GM18526 (cell line): Measurements from ENCODE around the gene PCP4L1.

Source experiments
- POLR2A ChIP-seq: IDR thresholded peaks from 3 replicates; pipeline ENCODE4 v1.6.1; 2011; ENCODE audit not compliant: insufficient read length; ENCODE audit errors: extremely low read depth

The PCP4L1 gene

GRCh38 chr1:161259345-161259702, 779 bp downstream of the PCP4L1 start:
- no peak for TF ChIP-seq POLR2A

GRCh38 chr1:161259765-161260164, 1.2 kb downstream of the PCP4L1 start:
- no peak for TF ChIP-seq POLR2A

- TF ChIP-seq POLR2A: no peak
Observed at GRCh38 chr1:161260376-161261260, 2.1 kb downstream of the PCP4L1 start.

GRCh38 chr1:161261261-161262235, 3.0 kb downstream of the PCP4L1 start:
- no peak for TF ChIP-seq POLR2A

- no peak for TF ChIP-seq POLR2A
Observed at GRCh38 chr1:161265305-161265704, 6.8 kb downstream of the PCP4L1 start.

GRCh38 chr1:161266202-161266601, 7.7 kb downstream of the PCP4L1 start:
- TF ChIP-seq POLR2A: no peak

- TF ChIP-seq POLR2A: no peak
Observed at GRCh38 chr1:161266836-161267235, 8.3 kb downstream of the PCP4L1 start.

GRCh38 chr1:161267321-161267720, 8.8 kb downstream of the PCP4L1 start:
- TF ChIP-seq POLR2A: no peak

GRCh38 chr1:161273402-161273801, 14.9 kb downstream of the PCP4L1 start:
- no peak for TF ChIP-seq POLR2A

- no peak for TF ChIP-seq POLR2A
Observed at GRCh38 chr1:161274874-161275273, 16.3 kb downstream of the PCP4L1 start.

GRCh38 chr1:161282991-161283390, 24.4 kb downstream of the PCP4L1 start:
- TF ChIP-seq POLR2A: no peak

- TF ChIP-seq POLR2A: no peak
Observed at GRCh38 chr1:161285113-161285512, 26.6 kb downstream of the PCP4L1 start.

GRCh38 chr1:161285521-161285920, 27.0 kb downstream of the PCP4L1 start:
- no peak for TF ChIP-seq POLR2A

GRCh38 chr1:161287482-161288054, 29.0 kb downstream of the PCP4L1 start:
- no peak for TF ChIP-seq POLR2A

- no peak for TF ChIP-seq POLR2A
Observed at GRCh38 chr1:161290779-161291178, 32.2 kb downstream of the PCP4L1 start.

GRCh38 chr1:161297415-161297814, 38.9 kb downstream of the PCP4L1 start:
- no peak for TF ChIP-seq POLR2A

- TF ChIP-seq POLR2A: no peak
Observed at GRCh38 chr1:161298116-161298515, 39.6 kb downstream of the PCP4L1 start.
